ENCODE data around the gene POU3F1.
A peak's percentile ranks its signal among the peaks of the same experiment; 100 is the strongest.

Gene POU3F1

DNA sequence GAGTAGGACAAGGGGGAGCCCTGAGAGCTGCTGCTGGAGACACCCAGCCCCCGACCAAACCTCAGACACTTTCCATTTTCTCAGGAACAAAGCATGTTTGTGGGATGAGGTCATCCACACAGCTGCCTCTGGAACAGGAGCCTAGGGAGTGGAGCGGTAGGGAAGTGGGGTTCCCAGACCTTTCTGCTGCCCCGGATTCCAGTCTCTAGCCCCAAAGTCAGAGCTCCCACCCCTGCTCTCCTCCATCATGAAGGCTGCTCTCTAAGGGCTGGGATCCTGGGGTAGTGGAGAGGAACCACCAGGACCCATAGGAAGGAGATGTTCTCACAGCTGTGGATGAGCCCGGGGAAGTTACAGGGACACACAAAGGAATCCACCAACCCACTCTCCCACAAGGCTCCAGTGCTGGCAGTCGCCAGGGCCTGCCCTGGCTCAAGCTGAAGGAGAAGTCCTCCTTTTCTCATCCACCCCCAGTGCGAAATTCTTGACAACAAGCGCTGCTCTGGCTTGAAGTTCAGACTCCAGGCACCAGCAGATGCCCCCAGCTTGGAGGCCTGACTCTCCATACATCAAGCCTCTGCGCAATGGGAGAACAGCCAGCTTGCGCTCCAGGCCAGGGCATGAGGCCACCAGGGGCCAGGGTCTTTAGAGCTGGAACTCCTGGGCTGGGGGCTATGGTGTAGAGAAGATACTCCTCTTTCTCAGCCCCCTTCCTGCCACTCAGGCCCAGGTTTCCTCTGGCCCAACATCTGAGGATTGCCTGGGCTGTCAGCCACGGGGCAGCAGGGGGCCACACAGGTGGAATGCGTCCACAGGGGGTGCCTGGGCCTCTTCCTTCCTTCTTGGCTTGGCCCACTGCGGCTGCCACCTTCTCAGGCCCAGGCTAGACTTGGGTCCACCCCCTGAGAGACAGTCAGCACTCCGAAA, 45.8 kb downstream of the POU3F1 start:
- DNase-seq = no peak

DNA sequence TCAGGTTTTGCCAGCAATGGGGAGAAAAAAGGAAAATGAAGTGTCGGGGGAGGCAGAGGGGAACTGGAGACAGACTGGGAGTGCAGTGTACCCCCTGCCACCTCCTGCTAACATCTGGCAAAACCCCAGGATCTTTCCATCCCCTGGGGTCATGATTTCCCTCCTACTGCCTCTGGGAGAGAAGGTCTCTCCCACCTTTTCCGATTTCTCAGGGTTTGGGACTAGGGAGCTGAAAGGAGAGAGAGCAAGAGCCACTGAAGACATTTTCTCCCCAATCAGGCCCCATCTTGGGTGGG, 46.4 kb downstream of the POU3F1 start:
- no peak for DNase-seq

DNA sequence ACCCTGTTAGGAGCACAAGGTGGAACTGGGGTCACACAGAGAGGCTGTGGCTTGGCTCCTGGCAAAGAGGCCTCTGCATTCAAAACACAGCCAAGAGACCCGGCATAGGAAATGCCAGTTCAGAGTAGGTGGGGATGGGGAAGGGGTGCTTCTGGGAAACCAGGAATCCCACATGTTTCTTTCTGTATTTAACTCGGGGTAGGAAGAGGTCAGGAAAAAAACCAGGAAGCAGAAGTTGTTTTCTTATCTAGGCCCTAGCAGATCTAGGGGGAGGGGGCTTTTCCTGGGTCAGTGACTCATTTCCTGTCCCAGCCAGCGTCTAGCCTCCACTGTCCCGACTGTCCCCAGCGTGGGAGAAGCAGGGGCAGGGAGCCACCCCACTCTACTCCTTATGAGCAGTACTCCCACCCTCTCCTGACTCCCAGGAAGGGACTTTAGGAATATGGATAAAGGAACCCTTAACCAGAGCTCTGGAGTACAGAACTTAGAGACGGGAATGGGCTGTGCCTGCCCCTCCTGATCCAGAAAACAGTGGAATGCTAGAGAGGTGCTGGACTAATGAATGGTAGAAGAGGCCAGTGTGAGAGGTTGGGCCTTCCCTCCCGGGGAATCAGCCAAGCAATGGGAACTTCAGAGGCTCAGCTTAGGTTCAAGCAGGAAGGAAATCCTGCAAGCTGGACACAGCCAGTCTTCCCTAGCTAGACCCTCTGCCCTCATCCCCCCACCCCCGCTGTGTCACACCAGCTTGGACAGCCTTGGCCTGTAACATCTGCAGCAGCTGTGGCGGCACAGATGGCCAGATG, 47.0 kb downstream of the POU3F1 start:
- DNase-seq = peak; percentile 17

DNA sequence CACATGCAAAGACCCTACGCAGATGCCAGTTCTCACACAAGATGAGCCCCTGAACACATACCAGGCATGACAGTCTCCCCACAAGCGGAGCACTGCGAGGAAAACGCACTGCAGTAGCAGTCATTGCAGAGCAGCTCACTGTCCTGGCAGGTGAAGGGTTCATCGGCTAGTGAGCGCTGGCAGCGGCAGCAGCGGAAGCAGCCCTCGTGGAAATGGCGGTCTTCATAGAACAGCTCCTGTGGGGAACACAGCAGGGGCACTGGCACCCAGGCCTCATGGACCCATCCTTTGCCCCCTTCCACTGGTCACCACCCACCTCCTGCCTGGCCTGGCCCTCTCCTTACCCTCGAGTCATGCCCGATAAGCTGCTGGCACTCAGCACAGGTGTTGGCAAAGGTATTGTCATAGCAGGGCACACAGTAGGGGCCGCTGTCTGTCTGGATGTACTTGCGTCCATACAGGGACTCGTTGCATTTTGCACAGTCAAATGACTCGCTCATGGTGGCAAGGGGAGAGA, 47.6 kb downstream of the POU3F1 start:
- DNase-seq = no peak

DNA sequence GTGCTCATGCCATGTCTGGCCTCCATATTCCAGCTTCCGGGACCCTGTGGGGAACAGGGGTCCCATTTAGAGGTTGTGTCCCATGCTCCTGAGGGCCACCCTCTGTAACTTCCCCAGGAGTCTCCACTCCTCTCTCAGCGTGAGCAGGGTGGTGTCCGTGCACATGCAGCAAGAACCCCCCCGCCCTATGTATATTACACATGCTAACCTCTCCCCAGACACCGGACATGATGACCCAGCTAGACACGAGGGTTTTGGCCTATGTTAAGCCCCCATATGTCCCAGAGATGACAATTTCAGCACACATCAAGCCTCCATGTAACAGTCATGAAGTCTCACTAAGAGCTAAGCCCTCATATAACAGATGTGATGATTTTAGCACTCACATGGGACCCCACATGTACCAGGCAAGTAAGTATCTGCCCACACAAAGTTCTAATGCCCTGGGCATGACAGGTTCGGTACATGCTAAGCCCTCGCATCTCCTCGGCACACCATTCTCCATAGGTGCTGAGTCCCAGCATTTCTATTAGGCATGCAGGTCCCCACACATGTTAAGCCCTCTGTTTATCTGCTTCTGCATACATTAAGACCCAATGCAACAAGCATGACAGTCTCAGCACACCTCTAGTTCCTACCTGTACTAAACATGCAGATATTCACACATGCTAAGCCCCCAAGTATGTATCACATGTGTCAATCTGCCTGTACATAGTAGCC, 48.3 kb downstream of the POU3F1 start:
- no peak for DNase-seq

DNA sequence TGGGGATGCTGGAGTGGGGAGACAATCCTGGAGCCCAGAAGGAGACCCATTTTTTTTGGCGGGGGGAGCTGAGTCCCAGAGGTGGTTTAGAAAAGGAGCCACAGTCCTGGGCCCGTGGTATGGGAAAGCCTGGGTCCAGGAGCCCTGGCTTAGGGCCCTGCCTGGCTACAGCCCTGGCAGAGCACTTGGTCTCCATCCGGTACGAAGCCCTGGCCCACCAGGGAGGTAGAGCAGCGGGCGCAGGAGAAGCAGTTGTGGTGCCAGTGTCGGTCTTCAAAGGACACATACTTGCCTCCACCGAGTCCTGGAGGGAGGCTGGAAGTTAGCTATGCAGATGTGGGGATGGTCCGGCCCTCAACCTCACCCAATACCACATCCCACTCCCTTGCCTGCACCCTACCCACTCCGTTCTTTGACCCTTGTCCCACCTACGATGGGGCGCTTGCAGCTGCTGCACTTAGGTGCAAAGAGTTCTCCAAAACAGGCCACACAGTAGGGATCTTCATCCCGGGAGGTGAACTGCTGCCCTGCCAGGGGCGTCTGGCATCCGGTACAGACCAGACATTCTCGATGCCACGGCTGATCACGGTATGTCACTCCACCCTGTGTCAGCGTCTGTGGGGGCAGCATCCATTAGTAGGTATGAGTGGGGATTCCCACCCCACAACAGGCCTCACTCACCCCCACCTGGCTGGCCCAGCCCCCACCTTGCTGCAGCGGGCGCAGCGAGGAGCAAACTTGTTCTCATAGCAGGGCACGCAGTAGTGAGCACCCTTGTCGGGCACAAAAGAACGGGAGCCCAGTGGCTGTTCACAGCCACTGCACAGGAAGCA, 49.1 kb downstream of the POU3F1 start:
- no peak for DNase-seq

DNA sequence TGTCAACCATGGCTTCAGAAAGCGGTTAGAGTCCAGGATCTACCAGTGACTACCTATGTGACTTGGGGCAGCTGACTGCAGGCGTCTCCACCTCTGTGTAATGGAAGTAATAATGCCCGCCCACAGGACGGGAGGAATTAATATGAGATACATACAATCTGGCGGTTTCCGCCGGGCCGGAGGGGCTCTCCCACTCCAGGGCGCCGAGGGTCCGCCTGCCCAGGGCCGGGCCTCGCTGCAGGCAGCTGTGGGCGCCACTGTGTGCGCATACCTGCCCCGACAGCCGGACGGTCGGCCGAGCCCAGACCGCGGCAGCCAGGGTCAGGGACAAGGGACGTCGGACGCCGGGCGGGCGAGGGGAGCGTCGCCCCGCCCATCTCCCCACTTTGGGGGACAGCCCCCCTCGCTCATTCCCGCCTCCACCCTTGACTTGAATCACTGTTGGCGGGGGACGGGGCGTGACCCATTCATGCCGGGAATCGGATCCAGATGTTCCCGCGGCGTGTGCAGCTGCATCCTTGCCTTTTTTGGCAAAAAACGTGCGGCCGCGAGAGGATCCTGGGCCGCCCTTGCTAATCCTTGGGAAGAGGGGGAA, 50.7 kb downstream of the POU3F1 start:
- no peak for DNase-seq

DNA sequence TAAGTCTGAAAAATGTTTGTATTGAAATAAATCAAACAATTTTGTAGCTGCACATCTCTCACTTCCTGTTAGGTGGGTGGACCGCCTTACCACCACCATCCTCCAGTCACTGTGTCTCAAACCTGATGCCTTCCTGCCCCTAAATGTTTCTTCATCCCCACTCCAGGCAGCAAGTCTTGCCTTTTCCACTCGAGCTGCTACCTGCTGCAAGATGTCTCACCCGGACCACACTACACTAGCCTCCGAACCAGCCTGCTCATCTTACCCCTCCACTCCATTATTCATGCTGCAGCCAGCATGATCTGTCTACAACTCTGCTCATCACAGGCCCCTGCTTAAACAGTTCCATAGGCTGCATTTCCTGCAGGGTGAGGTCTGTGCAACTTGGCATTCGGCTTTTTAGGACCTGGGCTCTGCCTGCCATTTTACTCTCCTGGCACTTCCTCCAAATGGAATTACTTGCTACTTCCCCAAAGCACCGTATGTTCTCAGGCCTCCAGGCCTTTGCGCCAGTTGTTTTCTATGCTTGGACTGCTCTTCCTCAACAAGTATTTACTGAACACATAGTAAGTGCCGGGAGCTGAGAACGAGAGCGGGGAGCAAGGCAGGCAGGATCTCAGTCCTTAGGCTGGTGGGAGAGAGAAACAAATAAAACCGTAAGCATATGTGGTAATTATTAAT, 51.6 kb downstream of the POU3F1 start:
- DNase-seq = no peak
